Prostate gland (tissue), 2 donors: ENCODE data around the gene ARRDC3. TPM values are rescaled to one million over a fixed set of nuclear protein-coding genes. Genes with fewer than 3 reads are reported as not detected.
A peak's percentile ranks its signal among the peaks of the same experiment; 100 is the strongest.

ENCODE experiments used
- DNase-seq: peaks from one replicate; pipeline ENCODE4 v3.0.0-alpha.2; 2019; ENCODE audit warnings: low spot score
- H3K27ac ChIP-seq, 2 donors: fragments of 200-600 bp; sonication (generic); 2 replicates each; pipeline ENCODE4 v1.5.1; 2017 to 2019
- H3K27me3 ChIP-seq: fragments of 200-600 bp; sonication (generic); replicated peaks from 2 replicates; pipeline ENCODE4 v1.5.1; 2019; ENCODE audit not compliant: insufficient read depth
- H3K36me3 ChIP-seq, 2 donors: fragments of 200-600 bp; sonication (generic); 1 replicate in 1 of 2; 2 replicates in 1 of 2; pipeline versions ENCODE4 v1.5.1 to v1.8.1; 2017 to 2019
- H3K4me1 ChIP-seq: fragments of 200-600 bp; sonication (generic); replicated peaks from 2 replicates; pipeline ENCODE4 v1.5.1; 2019
- H3K4me3 ChIP-seq, 2 donors: fragments of 200-600 bp; sonication (generic); 2 replicates each; pipeline ENCODE4 v1.5.1; 2017 to 2019
- H3K9me3 ChIP-seq: fragments of 200-600 bp; sonication (generic); 2 replicates; pipeline ENCODE4 v1.5.1; 2017
- CTCF ChIP-seq, 4 experiments: fragments of 200-600 bp in 2 of 4; fragments of 450-650 bp in 2 of 4; sonication (generic) in 2 of 4; IDR thresholded peaks; 1 replicate in 3 of 4; 2 replicates in 1 of 4; pipeline ENCODE4 v1.5.1; 2016 to 2019; ENCODE audit warnings: antibody characterized with exemption in 4 of 4, mild to moderate bottlenecking in 2 of 4, moderate library complexity in 2 of 4
- POLR2A ChIP-seq: fragments of 450-650 bp; IDR thresholded peaks from one replicate; pipeline ENCODE4 v1.6.1; 2016; ENCODE audit warnings: antibody characterized with exemption, mild to moderate bottlenecking
- POLR2AphosphoS5 ChIP-seq: sonication (generic); formaldehyde crosslinking; IDR thresholded peaks from one replicate; pipeline ENCODE4 v1.6.1; 2017; ENCODE audit warnings: antibody characterized with exemption
- WGBS: methylation state at CpG from one replicate; pipeline ENCODE4 v1.1.5; 2018; 5-methylcytosine and 5-hydroxymethylcytosine counted together
- intact Hi-C: fragments of 100-400 bp; cut with DNase I; formaldehyde crosslinking; loops from one replicate; pipeline ENCODE4 v1.14.2; 2022
- total RNA-seq, 2 donors: library from RNA; depleted of rRNA; stranded (reverse); fragments of >200 nt; gene quantifications; one replicate each; pipeline ENCODE4 v1.1.0, GENCODE V29; 2016

ARRDC3 gene
- total RNA-seq, 2 donors from 2014 or later, result 31.4 to 54.9 TPM

- Histone ChIP-seq H3K4me1 (no peaks in the 10 kb centered on the region), H3K27ac (peak overlapping the region; percentile 99 to 100), H3K9me3 (no peaks in the 10 kb centered on the region), H3K27me3 (no peaks in the 10 kb centered on the region), H3K4me3 (peak overlapping the region; percentile 70 to 81), H3K36me3 (no peaks in the 10 kb centered on the region)
- under 1% methylated on average over 14 of the region's 14 CpGs for WGBS
- intact Hi-C loops, result loop anchor here (2.0 to 5.0 kb wide), 5 partner anchors 70 to 450 kb away; no protein-coding TSS in a partner anchor
- TF ChIP-seq POLR2A (no peak), POLR2AphosphoS5 (peak; percentile 14), CTCF (IDR thresholded peaks at IDR 0.05) (no peak)
- peak; percentile 35 for DNase-seq
These were observed 539 bp downstream of the ARRDC3 start for GRCh38 chr5:91382530-91383026.

- peak overlapping the region; percentile 99 to 100 for H3K27ac ChIP-seq
- intact Hi-C loops, result loop anchor here (2.0 to 5.0 kb wide), 5 partner anchors 70 to 449 kb away; no protein-coding TSS in a partner anchor
- TF ChIP-seq CTCF (IDR thresholded peaks at IDR 0.05) (no peak), POLR2AphosphoS5 (peak; percentile 85), POLR2A (peak; percentile 50)
- no peaks in the 10 kb centered on the region for H3K27me3 ChIP-seq
- no peaks in the 10 kb centered on the region for H3K9me3 ChIP-seq
- H3K4me1 ChIP-seq, result no peaks in the 10 kb centered on the region
- H3K36me3 ChIP-seq, result no peaks in the 10 kb centered on the region
- WGBS, result under 1% methylated on average over 10 of the region's 10 CpGs
- peak overlapping the region; percentile 70 to 81 for H3K4me3 ChIP-seq
- peak; percentile 82 for DNase-seq
These were observed 1.2 kb downstream of the ARRDC3 start for GRCh38 chr5:91381774-91382359.

- Histone ChIP-seq H3K27ac (peak overlapping the region; percentile 99 to 100), H3K4me1 (no peaks in the 10 kb centered on the region), H3K36me3 (no peaks in the 10 kb centered on the region), H3K9me3 (no peaks in the 10 kb centered on the region), H3K27me3 (no peaks in the 10 kb centered on the region), H3K4me3 (peak overlapping the region; percentile 70 to 81)
- DNase-seq, result no peak
- 0% methylated on average over 6 of the region's 6 CpGs for WGBS
- TF ChIP-seq POLR2AphosphoS5, result no peak
- TF ChIP-seq CTCF (IDR thresholded peaks at IDR 0.05), result no peak
- TF ChIP-seq POLR2A, result no peak
- intact Hi-C loops, result loop anchor here (5.0 kb wide), 3 partner anchors 69 to 329 kb away; no protein-coding TSS in a partner anchor
These were observed 1.8 kb downstream of the ARRDC3 start for GRCh38 chr5:91381239-91381773.

- intact Hi-C loops, result loop anchor here (5.0 kb wide), 3 partner anchors 68 to 328 kb away; no protein-coding TSS in a partner anchor
- TF ChIP-seq POLR2AphosphoS5, result peak; percentile 83
- peak in 1 of 4 experiments; percentile 8 for TF ChIP-seq CTCF (IDR thresholded peaks at IDR 0.05)
- peak; percentile 88 for TF ChIP-seq POLR2A
- Histone ChIP-seq H3K27me3 (no peaks in the 10 kb centered on the region), H3K36me3 (no peaks in the 10 kb centered on the region), H3K4me1 (no peaks in the 10 kb centered on the region), H3K9me3 (no peaks in the 10 kb centered on the region), H3K27ac (peak overlapping the region; percentile 99 to 100), H3K4me3 (peak overlapping the region; percentile 70 to 81)
- WGBS, result 1% methylated on average over 42 of the region's 42 CpGs
- DNase-seq, result peak; percentile 99
These were observed 2.5 kb downstream of the ARRDC3 start for GRCh38 chr5:91380491-91381238.
